Activated T-cell treated with anti-CD3 and anti-CD28 coated beads, Interleukin-2, amount 50 U/mL, for 72 hours (primary cell): Measurements from ENCODE around the gene NWD2. TPM values are rescaled to one million over a fixed set of nuclear protein-coding genes. Genes with fewer than 3 reads are reported as not detected.
"Not testable (repeated sequence)": the region's sequence is repeated elsewhere in the genome, so short reads cannot be mapped to it uniquely, and the experiment has no call there.

Experiments
- ATAC-seq, 2 donors: fragments of 150-1000 bp; cut with Tn5 transposase; replicated peaks in 1 of 2; 2 replicates each; pipeline ENCODE4 v1.10.0; 2021; ENCODE audit warnings: moderate library complexity in 2 of 2, mild to moderate bottlenecking in 1 of 2
- DNase-seq, 2 donors: peaks; one replicate each; pipeline ENCODE4 v3.0.0; 2021 to 2022; ENCODE audit warnings: mixed read lengths in 1 of 2
- H3K27ac Mint-ChIP-seq: one replicate; pipeline ENCODE4 v1.8.0; 2022; ENCODE audit warnings: mild to moderate bottlenecking, moderate library complexity, mixed read lengths
- H3K27me3 Mint-ChIP-seq: one replicate; pipeline ENCODE4 v1.8.0; 2022; ENCODE audit warnings: low read depth, mixed read lengths
- H3K36me3 Mint-ChIP-seq, 2 donors: one replicate each; pipeline ENCODE4 v1.8.0; 2022; ENCODE audit warnings: mixed read lengths in 2 of 2, mild to moderate bottlenecking in 1 of 2; ENCODE audit not compliant: insufficient read depth in 2 of 2
- H3K4me1 Mint-ChIP-seq: one replicate; pipeline ENCODE4 v1.8.0; 2022; ENCODE audit warnings: low read depth, mixed read lengths
- H3K4me3 Mint-ChIP-seq, 2 donors: one replicate each; pipeline ENCODE4 v1.8.0; 2022; ENCODE audit warnings: mild to moderate bottlenecking in 2 of 2, mixed read lengths in 2 of 2, moderate library complexity in 2 of 2
- H3K9me3 Mint-ChIP-seq, 2 donors: one replicate each; pipeline ENCODE4 v1.8.0; 2022; ENCODE audit warnings: mixed read lengths in 2 of 2
- total RNA-seq, 2 donors: library from RNA; stranded (reverse); gene quantifications; one replicate each; pipeline ENCODE4 v1.2.3, GENCODE V29; 2022

The NWD2 gene
- total RNA-seq, 2 donors from 2014 or later = not detected

DNA sequence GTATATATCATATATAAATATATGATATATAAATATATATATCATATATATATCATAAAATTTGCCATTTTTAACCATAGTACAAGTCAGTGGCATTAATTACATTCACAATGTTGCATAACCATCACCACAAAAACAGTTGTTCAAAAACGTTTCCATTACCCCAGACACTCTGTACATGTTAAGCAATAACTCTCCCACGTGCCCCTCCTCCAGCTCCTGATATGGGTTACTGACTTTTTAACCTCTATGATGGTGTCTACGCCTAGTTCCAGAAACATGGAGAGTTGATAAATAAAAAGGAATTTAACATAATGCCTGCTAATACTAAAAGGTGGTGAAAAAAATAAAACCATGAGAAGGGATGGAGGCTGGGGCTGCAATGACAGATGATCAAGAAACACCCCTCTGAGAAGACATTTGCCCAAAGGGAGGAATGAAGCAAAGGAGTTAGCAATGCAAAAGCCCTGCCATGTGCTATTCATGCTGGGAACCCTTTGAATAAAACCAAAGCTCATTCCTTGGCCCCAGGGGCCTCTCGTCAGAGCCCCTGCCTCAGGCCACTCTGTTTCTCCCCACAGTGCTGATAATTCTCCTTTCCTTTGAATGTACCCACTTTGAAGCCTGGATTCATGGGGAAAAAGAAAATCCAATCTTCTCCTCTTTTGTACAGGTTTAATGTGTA lies 144.3 kb downstream of the NWD2 start:
- Mint-ChIP-seq H3K27ac (no peak overlapping the region), H3K36me3 (no peaks in the 10 kb centered on the region), H3K9me3 (no peaks in the 10 kb centered on the region), H3K4me3 (no peak overlapping the region), H3K4me1 (no peaks in the 10 kb centered on the region), H3K27me3 (no peaks in the 10 kb centered on the region)
- DNase-seq = no peak
- ATAC-seq = no peak

DNA sequence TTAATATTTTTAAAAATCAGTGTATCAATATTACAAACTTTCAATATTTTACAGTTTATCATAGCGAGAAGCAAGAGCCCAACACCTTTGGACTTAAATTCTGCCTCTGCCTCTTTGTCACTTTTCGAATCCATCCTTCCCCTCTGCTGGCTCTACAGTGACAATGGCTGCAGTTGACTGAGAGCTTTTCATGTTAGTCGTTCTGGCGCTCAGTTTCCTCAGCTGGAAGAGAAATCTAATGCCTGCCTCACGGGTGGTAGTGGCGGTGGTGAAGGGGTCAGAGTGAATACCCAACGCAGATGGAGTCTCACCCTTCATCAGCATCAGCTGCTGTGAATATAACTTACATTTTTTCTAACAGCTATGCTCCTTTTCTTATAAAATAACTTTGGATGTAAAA lies 144.8 kb downstream of the NWD2 start:
- no peaks in the 10 kb centered on the region for H3K36me3 Mint-ChIP-seq
- no peaks in the 10 kb centered on the region for H3K4me1 Mint-ChIP-seq
- H3K27ac Mint-ChIP-seq = no peak overlapping the region
- no peak for DNase-seq
- ATAC-seq = no peak
- H3K4me3 Mint-ChIP-seq = no peak overlapping the region
- no peaks in the 10 kb centered on the region for H3K9me3 Mint-ChIP-seq
- H3K27me3 Mint-ChIP-seq = no peaks in the 10 kb centered on the region

DNA sequence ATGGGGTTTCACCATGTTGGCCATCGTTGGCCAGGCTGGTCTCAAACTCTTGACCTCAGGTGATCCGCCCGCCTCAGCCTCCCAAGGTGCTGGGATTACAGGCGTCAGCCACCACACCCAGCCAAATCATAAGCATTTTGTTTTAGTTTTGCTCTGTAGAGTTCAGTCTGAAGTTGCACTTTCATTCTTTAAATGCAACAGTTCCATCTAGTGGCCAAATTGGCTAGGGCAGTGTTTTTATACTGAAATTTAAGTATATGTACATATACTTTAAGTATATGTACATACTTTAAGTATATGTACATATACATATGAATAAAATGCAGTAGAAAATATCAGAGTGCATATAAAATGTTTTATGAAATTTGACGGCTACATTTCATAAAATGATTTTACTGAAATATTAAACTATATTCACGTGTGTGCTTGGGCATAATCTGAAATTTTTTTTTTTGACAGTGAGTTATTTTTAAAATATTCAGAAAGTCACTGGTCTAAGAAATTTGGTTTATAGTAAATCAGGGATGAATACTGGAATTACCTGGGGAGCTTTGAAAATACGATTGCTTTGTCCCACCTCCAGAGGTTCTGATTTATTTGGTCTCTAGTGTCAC lies 145.5 kb downstream of the NWD2 start:
- Mint-ChIP-seq H3K4me1 (no peaks in the 10 kb centered on the region), H3K27ac (no peak overlapping the region), H3K27me3 (no peaks in the 10 kb centered on the region), H3K4me3 (no peak overlapping the region), H3K9me3 (no peaks in the 10 kb centered on the region), H3K36me3 (no peaks in the 10 kb centered on the region)
- ATAC-seq (peak; percentile 43 to 50), DNase-seq (peak; percentile 21 to 36)

- H3K27ac Mint-ChIP-seq = no peak overlapping the region
- no peaks in the 10 kb centered on the region for H3K36me3 Mint-ChIP-seq
- H3K27me3 Mint-ChIP-seq = peaks cover 6% of the 10 kb centered on the region
- ATAC-seq = no peak
- no peak overlapping the region for H3K4me3 Mint-ChIP-seq
- no peaks in the 10 kb centered on the region for H3K9me3 Mint-ChIP-seq
- H3K4me1 Mint-ChIP-seq = no peaks in the 10 kb centered on the region
- no peak for DNase-seq
These were observed 148.1 kb downstream of the NWD2 start for GRCh38 chr4:37392521-37393255.

- ATAC-seq = no peak
- H3K36me3 Mint-ChIP-seq = no peaks in the 10 kb centered on the region
- H3K27ac Mint-ChIP-seq = no peak overlapping the region
- peaks cover 0 to 2% of the 10 kb centered on the region in 2 donors for H3K9me3 Mint-ChIP-seq
- no peak overlapping the region for H3K4me3 Mint-ChIP-seq
- peaks cover 12% of the 10 kb centered on the region for H3K27me3 Mint-ChIP-seq
- DNase-seq = no peak
- no peaks in the 10 kb centered on the region for H3K4me1 Mint-ChIP-seq
These were observed 148.8 kb downstream of the NWD2 start for GRCh38 chr4:37393321-37393720.

DNA sequence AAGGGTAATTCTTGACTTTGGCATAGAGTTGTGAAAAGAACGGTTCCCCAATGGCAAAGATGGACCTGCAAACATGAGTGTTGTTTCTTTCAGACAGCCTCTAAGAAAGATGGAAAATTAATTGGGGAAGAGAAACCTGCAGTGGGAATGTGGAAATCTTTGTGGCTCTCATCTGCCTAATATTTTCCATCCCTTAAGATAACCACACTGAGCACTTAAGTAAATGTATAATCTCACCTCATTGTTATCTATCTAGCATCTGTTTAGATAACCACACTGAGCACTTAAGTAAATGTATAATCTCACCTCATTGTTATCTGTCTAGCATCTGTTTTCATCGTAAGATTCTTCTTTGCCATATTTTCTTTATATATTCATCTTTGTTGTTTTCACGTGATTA lies 149.3 kb downstream of the NWD2 start:
- Mint-ChIP-seq H3K27ac (no peak overlapping the region), H3K4me1 (no peaks in the 10 kb centered on the region), H3K4me3 (no peak overlapping the region), H3K36me3 (no peaks in the 10 kb centered on the region), H3K27me3 (peaks cover 12% of the 10 kb centered on the region), H3K9me3 (peaks cover 0 to 2% of the 10 kb centered on the region in 2 donors)
- ATAC-seq (no peak), DNase-seq (no peak)

DNA sequence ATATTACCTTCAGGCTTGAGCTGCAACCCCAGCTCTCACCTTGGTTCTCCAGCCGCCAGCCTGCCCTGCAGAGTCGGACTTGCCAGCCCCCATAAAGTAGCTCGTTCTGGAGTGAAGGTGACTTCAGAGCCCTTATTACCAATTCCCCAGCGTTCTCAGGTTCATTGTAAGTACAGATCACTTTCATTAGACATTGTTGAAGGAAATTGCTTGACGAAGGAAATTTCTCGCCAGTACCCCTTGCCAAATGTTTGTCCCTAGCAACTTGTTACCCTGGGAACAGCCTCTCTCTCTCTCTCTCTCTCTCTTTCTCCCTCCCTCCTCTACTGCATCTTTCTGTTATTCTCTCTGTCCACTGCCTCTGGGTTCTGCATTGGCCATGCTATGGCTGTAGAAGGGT lies 153.0 kb downstream of the NWD2 start:
- peaks cover 27% of the 10 kb centered on the region for H3K27me3 Mint-ChIP-seq
- peaks cover 0 to 2% of the 10 kb centered on the region in 2 donors for H3K9me3 Mint-ChIP-seq
- DNase-seq (no peak), ATAC-seq (no peak)
- H3K27ac Mint-ChIP-seq = no peak overlapping the region
- no peak overlapping the region for H3K4me3 Mint-ChIP-seq
- H3K4me1 Mint-ChIP-seq = peaks cover 19% of the 10 kb centered on the region
- H3K36me3 Mint-ChIP-seq = no peaks in the 10 kb centered on the region

DNA sequence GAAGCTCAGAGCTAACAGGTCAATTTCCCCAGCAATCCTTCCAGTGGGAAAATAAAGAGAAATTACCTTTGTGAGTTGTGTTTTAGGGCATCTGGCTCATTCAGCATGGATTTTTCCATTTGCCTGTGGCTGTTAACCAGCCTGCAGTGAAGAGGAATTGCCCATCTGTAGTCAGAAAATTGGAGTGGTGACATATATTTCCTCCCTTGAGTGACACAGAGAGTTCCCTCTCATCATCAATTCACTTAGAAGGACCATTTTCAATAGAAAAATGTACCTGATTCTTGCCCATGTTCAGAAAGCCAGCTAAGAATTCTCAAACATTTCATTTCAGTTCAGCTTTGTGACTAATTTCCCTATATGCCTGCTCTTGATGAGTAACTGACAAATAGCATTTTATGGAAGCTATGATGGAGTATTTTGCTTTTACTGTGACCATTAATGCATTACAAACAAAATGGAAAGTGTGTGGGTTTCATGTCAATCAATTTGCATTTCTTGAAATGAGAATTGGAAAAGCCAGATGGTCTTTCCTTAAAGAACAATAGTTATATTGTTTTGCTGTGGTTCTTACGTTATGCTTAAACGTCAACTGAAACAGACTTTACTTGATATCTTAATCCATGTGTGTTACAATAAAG lies 155.8 kb downstream of the NWD2 start:
- peak; percentile 60 to 81 for ATAC-seq
- peaks cover 52% of the 10 kb centered on the region for H3K27me3 Mint-ChIP-seq
- peaks cover 0 to 2% of the 10 kb centered on the region in 2 donors for H3K9me3 Mint-ChIP-seq
- H3K27ac Mint-ChIP-seq = peak overlapping the region; percentile 7
- no peaks in the 10 kb centered on the region for H3K36me3 Mint-ChIP-seq
- peak overlapping the region in 1 of 2 donors; percentile 13 for H3K4me3 Mint-ChIP-seq
- no peak for DNase-seq
- H3K4me1 Mint-ChIP-seq = peaks cover 19% of the 10 kb centered on the region

- H3K27ac Mint-ChIP-seq, H3K4me3 Mint-ChIP-seq, H3K36me3 Mint-ChIP-seq, ATAC-seq, H3K4me1 Mint-ChIP-seq, H3K9me3 Mint-ChIP-seq, DNase-seq: not testable (repeated sequence)
- H3K27me3 Mint-ChIP-seq = peaks cover 35% of the 10 kb centered on the region
These were observed 163.6 kb downstream of the NWD2 start for GRCh38 chr4:37407938-37408826.

GRCh38 chr4:37413612-37414011 lies 169.1 kb downstream of the NWD2 start:
- not testable (repeated sequence) for H3K4me3 Mint-ChIP-seq, H3K27ac Mint-ChIP-seq, H3K36me3 Mint-ChIP-seq, DNase-seq, ATAC-seq, H3K4me1 Mint-ChIP-seq, H3K9me3 Mint-ChIP-seq
- H3K27me3 Mint-ChIP-seq = peaks cover 17% of the 10 kb centered on the region

- DNase-seq (no peak), ATAC-seq (no peak)
- Mint-ChIP-seq H3K27ac (no peak overlapping the region), H3K27me3 (peaks cover 4% of the 10 kb centered on the region), H3K4me3 (no peak overlapping the region), H3K4me1 (no peaks in the 10 kb centered on the region), H3K9me3 (peaks cover 0 to 3% of the 10 kb centered on the region in 2 donors), H3K36me3 (no peaks in the 10 kb centered on the region)
These were observed 171.4 kb downstream of the NWD2 start for GRCh38 chr4:37415845-37416369.

DNA sequence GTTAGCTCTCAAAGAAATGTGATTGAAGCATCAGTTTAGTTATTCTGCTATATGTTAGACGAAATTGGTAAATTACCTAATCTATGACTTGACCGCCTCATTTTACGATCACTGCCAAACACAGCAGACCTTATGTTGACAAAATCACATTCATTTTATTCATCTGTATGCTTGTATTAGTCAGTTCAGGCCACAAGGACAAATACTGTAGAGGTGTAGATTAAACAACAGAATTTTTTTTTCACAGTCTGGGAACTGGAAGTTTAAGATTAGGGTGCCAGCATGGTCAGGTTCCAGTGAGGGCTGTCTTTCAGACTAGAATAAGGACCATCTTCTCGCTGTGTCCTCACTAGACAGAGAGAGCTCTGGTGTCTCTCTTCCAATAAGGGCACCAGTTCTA lies 177.1 kb downstream of the NWD2 start:
- H3K27ac Mint-ChIP-seq = no peak overlapping the region
- H3K27me3 Mint-ChIP-seq = peaks cover 26% of the 10 kb centered on the region
- peaks cover 0 to 3% of the 10 kb centered on the region in 2 donors for H3K9me3 Mint-ChIP-seq
- ATAC-seq (no peak), DNase-seq (no peak)
- no peak overlapping the region for H3K4me3 Mint-ChIP-seq
- no peaks in the 10 kb centered on the region for H3K36me3 Mint-ChIP-seq
- no peaks in the 10 kb centered on the region for H3K4me1 Mint-ChIP-seq
